Stimulated activated CD4-positive, alpha-beta T cell treated with anti-CD3 and anti-CD28 coated beads, Interleukin-1b, Interleukin-23, amount 100 ng/mL, for 1 hour (primary cell): ENCODE results near the gene CELSR1.

Source experiments
- DNase-seq, 2 donors: peaks; one replicate each; pipeline ENCODE4 v3.0.0-alpha.2; 2020; ENCODE audit warnings: low read depth in 2 of 2

CELSR1 gene

DNA sequence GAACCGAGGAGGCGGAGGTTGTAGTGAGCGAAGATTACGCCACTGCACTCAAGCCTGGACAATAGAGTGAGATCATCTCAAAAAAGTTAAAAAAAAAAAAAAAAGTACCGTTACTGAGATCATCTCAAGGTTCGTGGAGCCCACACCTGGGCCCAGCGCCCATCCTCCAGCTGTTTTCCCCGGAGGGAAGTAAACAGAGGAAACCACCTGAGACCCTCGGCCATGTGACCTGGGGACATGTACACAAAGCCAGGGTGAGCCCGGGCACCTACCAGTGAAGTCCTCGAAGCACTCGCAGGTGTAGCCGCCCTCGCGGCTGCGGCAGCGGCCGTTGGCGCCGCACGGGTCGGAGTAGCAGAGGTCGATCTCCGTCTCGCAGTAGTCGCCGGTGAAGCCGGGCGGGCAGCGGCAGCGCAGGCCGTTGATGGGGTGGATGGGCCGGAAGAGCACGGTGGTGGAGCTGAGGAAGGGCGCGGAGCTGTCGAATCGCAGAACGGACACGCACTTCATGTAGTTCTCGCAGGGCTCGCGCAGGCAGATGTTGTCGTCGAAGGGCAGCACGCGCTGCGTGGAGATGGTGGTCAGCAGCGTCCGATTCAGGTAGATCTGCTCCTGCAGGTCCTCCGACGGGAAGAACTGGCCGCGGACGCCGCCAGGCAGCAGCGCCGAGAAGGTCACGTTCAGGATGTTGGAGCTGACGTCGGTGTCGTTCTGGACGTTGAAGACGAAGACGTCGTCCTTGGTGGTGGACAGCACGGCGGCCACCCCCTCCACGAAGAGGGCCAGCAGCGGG lies 73.8 kb downstream of the CELSR1 start:
- no peak for DNase-seq

DNA sequence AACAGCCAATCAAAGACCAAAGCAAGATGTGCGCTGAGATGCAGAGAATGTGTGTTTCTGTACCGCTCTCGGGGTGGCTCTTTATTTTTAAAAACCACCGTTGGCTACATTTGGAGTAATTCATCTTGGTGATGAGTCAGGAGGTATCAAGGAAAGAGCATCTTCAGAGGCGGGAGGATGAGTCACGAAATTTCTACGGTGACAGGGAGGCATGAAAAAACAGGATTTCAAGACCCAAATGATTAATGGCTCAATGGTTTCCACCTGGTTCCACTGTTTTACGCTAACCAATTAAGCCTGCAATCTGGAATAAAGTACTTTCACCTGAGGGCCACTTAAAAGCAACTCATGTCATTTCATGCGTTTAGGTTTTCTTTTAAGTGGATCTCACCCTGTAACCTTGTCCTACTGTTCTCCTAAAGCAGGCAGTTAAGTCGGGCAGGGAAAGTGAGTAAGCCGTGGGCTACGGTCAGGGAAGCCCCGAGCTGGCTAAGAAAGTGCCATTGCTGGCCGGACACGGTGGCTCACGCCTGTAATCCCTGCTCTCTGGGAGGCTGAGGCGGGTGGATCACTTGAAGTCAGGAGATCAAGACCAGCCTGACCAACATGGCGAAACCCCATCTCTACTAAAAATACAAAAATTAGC lies 74.6 kb downstream of the CELSR1 start:
- DNase-seq, result no peak

DNA sequence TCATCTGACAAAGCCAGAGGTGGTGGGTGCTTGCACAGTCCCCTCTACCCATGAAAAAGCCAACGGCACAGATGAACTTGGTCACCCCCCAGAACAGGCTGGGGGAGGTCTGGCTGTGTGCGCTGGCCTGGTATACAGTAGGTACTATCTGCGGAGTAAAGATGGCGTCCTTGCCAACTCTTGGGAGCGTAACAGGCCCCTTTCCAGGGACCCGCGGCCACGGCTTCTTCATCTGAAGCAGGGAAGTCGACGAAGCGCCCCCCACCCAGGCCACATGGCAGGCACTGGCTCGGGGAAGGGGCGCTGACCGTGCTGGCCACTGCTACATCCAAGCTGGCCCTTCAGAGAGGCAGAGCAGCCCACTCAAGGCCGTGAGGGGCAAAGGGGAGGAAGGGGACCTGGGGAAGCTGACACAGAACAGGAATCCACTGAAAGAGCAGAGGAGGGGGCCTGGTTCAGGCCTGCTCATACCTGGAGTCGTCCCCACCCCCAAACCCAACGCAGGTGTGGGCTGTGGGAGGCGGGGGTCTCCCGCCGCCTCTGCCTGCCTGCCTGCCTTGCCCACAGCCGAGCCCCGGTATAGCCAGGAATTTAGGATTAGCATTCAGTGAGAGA lies 75.7 kb downstream of the CELSR1 start:
- DNase-seq, result no peak

DNA sequence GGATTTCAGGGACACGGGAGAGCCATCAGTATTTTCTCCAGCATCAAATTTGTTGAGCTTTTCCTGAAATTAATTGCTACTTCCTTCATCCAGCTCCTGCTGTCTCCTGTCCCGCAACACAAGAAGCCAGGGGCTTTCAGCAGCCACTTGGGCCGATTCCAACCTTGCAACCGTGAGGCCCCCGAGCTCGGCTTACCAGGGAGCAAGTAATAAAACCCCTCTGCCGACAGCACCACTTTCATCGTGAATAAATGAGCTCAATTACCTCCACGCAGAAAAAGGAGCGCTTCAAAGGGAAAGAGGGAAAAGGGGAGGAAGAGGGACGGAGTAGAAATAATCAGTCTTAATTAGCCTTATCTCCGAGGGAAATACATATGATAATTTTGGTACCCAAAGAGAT lies 76.6 kb downstream of the CELSR1 start:
- DNase-seq, result no peak

DNA sequence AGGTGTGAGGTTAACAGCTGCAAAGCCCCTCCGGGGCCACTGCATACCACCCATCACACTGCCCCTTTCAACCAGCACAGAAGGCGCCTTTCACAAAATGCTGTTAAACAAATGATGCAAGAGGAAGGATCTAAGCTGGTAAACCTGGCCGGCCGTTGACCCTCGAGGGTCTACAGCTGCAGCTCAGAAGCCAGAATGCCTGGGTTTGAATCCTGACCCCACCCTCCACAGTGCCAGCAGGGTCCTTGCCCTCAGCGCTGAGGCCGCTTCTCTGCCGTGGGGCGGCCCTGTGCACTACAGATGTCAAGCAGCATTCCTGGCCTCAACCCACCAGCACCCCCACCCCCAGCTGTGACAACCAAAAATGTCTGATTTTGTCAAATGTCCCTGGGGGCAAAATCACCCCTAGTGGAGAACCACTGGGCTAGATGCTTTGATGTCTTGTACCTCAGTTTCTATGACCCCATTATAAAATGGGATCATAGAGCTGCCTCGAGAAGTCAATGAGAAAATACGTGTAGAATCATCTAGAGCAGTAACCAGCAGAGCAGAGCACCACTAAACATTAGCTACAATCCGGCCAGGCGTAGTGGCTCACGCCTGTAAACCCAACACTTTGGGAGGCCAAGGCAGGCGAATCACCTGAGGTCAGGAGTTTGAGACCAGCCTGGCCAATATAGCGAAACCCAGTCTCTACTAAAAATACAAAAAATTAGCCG lies 77.9 kb downstream of the CELSR1 start:
- DNase-seq, result no peak

DNA sequence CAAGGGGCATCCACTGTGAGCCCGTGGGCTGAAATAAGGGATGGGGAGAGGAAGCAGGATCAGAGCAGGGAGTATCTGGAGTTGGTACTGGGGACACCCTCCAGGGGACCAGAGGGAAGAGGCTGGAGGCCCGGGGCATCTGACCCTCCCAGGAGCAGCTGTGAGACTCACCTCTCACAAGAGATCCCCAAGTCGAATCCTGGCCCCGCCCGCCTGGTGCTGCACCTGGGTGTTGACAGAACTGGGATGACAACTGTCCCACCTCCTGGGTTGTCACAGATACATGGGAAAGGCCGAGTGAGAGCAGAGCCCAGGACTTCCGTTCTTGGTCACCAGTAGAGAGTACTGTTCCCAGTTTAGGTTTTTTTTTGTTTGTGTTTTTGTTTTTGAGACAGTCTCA lies 78.9 kb downstream of the CELSR1 start:
- no peak for DNase-seq

DNA sequence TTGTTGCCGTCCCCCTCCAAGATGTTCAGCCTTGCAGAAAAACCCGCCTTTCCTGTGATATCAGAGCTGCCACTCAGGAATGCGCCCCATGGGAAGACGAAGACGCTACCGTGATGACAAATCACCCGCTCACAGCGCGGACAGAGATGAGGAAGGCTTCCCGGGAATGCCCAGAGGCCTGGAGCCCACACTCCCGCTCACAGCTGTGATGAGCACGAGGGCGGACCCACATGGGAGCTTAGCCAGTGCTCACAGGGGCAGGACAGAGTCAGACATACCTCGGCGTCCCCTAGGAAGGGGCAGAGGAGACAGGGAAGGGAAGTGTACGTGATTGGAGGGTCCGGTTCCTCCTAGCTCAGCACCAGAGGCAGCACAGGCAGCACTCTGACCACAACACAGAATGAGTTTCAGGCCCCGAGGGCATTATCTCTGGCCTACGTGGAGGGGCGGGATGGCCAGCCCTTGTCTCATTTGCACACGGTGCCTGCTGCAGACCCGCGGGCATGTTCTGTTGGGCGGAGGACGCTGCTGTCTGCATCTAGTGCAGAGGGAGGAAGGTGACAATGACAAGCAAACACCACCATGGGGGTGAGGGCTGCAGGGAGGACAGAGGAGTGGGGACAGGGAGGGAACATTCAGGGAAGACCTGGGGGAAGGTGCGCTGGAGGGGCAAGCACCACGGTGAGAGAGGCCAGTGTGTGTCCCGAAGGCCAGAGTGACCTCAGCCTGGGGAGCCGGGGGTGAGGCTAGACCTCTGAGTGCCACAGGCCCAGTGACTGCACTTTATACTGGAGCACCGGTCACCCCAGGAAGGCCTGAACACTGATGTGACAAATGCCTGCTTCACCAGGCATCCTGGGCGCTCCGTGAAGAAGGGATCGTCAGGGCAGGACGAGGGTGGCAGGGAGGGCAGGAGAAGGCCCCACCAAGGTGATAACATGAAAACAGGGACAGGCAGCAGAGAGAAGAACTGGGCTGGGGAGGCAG lies 79.6 kb downstream of the CELSR1 start:
- DNase-seq, result no peak

DNA sequence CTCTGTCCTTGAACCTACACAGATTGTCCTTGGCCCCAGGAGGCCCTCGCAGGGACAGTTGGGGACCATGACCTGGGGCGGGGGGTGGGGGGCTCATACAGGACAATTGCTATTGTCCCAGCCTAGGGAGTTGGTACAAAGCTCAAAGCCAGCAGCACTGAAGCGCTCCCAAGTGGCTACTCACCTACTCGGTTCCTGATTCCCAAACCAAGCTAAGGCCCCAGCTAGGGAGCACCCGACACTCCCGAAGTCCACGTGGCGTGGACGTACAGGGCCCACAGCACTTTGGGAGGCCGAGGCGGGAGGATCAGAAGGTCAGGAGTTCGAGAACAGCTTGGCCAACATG lies 80.6 kb downstream of the CELSR1 start:
- no peak for DNase-seq

DNA sequence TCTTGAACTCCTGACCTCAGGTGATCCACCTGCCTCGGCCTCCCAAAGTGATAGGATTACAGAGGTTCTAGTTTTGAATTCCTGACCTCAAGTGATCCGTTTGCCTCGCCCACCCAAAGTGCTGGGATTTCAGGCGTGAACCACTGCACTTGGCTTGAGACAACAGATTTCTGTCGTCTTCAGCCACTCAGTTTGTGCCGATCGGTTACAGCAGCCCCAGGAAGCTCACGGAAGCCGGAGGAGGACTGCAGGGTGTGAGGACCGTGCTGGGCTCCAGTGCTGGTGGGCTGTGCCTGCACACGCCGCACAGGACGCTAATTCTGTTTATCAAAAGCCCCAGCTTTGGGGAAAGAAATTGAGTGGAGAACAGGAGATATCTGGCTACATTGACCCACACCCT lies 82.0 kb downstream of the CELSR1 start:
- no peak for DNase-seq

DNA sequence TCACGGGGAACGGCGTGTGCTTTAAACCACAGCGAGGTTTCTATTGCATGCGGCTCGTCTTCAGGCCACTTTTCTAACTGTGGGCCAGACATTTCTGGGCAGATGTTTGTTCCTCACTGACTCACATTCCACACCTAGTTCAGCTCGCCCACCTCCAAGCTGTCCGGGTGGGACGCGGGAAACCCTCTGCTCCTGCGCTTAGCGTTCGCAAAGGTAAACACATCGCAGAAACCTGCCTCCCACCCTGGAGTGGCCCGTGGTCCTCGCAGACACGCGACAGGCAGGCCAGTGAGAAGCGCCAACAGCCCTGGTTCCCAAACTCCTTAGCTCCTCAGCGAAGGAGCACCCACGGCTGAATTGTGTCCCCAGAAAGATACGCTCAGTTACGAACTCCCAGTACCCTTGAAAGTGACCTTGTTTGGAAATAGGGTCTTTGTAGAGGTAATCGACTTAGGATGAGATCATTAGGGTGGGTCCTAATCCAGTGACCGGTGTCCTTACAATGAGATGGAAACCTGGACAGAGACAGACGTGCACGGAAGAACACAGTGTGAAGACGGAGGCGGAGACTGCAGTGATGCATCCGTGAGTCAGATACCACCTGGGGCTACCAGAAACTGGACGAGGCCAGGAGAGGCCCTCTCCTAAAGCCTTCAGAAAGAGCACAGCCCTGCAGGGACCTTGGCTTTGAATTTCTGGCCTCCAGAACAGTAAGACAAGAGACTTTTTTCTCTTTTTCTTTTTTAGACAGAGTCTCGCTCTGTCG lies 82.7 kb downstream of the CELSR1 start:
- no peak for DNase-seq

DNA sequence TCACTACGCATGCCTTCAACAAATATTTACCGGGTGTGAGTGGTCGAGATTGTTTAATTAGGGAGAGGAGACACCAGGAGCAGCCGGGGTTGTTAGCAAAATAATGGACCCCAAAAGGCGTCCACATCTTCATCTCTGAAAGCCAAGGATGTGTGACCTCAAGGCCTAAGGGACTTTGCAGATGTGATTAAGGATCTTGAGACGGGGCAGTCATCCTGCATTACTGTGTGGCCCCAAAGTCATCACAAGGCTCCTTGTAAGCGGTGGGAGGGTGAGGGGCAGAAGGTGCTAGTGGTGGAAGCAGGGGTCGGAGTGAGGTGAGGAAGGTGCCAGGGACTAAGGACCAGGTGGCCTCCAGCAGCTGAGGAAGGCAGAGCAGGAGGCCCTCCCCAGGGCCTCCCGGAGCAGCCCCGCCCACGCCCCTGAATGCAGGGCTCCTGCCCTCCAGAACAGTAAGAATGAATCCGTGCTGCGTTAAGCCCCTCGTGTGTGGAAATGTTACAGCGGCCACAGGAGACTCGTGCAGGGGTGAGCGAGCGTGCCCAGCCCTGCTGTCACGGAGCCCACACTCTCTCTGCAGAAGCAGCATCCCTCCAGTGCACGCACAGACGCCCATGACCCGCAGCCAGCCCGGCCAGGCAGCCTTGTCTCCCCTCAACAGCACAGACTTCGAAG lies 83.5 kb downstream of the CELSR1 start:
- no peak for DNase-seq

DNA sequence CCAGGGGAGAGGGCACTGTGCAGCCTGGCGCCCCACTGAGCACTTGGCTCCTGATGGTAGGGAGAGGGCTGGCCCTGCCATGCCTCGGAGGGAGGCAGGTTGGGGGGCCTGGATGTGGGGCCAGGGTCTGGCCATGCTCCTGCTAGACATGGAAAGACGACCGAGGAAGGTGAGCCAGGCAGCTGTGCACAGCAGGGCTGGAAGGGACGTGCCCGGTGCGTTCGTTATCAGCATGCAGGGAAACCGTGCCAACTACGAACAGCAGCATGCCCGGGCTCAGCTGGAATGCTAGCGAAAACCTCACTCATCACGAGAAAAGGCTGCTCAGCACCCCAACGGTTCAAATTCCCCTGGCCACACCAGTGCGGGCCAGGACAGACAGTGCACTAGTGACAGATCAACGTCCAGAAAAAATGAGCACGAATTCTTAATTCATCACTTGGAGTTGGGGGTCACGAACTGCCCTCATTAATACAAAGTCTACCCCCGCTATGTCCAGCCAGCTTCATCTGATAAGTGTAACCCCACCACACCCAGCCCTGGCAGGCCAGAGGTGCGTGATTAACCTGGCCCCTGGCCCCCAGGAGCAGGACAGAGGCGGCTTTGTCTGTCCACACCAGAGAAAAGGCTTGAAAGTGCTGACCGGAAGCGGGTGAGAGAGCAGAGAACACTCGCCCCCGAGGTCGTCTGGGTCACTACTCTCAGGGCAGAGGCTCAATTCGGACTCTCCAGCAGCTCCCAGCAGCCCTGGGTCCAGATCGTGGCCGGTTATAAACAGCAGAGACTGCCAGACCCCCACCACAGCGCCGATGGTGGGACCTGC lies 84.2 kb downstream of the CELSR1 start:
- no peak for DNase-seq

DNA sequence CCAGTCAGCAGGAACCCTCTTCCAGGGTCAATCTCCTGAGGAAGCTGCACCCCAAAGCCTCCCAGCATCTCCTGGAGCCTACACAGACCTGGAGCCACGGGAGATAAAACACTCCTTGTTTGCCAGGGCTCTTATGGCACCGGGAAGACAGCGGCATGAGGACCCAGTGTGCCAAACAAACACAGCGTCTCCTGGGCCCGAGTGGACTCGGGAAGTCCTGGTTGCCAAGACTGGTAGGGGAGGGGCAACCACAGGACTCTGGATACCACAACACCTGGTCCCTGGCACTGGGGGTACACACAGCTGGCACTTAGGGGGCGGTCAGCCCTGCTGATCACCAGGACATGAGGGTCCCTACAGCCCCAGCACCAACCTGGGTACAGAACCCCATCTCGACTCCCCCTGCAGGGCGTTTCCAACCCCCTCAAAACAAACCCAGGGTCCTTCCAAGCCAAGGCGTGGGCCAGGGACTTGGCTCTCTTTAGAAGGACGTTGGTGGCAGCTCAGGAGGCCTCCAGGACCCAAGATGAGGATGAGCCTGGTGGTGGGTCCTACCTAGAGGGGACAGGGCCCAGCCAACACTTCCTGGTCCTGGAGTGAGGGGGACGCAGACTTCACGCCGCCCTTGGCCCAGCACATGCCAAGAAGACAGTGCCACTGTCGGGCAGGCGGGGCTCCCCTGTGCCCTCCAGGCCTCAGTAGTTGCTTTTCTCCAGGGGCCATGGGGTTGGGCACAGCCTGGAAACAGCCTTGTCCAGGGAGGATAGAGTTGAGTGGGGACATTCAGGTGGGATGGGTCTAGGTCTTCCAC lies 85.0 kb downstream of the CELSR1 start:
- DNase-seq, result no peak

DNA sequence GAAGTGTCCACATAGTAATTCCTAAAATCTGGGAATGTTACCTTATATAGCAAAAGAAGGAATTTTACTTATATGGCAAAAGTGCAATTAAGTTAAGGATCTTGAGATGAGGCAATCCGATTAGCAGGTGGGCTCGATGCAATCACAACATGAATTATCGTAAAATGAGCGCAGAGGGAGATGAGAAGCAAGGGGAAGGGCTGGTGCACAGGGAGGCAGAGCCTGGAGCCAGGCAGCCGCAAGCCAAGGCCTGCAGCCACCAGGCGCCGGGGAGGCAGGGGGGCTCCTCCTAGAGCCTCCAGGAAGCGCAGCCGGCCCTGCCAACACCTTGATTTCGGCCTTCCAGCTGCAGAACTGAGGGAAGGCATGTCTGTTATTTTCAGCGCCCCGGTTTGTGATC lies 85.7 kb downstream of the CELSR1 start:
- no peak for DNase-seq

DNA sequence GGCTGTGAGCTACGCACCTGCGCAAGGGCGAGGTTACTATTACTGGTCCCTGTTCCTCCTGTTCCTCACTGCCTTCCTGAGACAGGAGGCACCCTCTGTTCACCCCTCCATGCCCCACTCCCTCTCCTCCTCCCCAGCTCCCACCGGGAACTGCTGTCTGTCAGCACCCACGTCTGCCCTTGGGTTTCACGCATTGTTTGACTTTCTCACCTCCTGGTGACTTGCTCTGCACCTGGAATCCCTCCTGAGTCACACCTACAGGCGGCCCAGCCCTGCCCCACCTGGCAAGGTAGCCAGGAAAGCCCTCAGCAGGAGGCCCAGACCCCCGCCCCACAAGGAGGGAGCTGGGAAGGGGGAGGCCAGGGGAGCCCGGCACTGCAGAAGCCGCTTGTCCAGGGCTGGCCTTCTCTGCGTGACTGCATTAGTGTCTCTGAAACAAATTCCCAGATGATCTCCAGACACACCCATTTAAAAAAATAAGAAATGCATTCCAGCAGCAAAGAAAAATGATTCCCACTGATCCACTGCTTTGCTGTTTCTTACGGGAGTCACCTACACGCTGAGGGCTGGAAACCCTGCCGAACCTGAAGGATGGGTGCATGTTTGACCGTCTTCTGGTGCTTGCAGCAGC lies 86.4 kb downstream of the CELSR1 start:
- no peak for DNase-seq

DNA sequence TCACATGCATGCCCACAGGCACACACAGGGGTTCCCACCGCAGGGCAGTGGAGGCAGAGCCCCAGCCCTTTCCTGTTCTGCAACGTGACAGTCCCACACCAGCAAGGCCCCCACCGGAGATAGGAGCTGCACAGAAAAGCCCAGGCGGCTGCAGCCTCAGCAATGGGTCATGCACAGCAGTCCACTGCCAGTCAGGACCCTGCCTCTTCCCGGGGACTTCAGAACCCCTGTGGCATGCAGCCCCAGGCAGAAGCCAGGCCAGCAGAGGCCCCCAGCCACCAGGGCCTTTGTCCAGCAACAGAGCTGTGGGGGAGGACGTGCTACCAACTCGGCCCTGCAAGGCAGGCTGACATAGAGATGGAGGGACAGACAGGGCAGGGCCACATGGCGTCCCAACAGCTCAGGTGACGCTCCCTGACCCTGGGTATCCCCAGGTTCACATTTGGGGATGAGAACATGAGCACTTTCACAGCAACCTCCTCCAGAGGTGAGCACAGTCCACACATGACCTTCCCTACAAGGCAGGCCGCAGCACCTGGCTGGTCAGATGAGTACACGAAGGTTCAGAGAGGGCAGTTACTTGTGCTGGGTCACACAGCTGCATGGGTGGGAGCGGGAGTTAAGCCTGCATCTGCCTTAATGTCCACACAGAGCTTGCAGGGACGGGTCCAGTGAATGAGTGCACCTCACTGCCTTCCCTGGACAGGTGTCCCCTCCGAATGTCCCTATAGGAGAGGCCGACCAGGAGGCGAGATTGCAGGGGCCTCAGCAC lies 87.3 kb downstream of the CELSR1 start:
- DNase-seq, result no peak

DNA sequence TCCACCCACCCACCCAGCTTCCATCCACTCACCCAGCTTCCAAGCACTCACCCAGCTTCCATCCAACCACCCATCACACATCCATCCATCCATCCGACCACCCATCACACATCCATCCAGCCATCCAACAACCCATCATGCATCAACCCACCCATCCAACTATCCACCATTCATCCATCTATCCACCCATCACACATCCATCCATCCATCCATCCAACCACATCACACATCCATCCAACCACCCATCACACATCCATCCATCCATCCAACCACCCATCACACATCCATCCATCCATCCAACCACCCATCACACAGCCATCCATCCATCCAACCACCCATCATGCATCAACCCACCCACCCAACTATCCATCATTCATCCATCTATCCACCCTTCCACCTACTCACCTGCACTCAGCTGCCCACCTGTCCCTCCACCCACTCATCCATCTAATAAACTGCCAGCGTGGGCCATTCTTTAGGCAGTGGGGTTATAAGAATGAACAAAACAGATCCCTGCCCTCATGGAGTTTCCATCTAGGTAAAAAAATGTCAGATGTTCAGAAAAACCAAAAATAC lies 88.2 kb downstream of the CELSR1 start:
- DNase-seq, result no peak
